Retina (tissue), 1 donor: Measurements from ENCODE around the gene AKAP13.

Experiments
- DNase-seq: peaks from one replicate; pipeline ENCODE4 v3.0.0-alpha.2; 2016

Gene AKAP13

GRCh38 chr15:85607842-85608241 is 227.4 kb downstream of the AKAP13 start:
- no peak for DNase-seq

- DNase-seq, result no peak
These were observed 229.1 kb downstream of the AKAP13 start for GRCh38 chr15:85609492-85609891.

GRCh38 chr15:85611361-85611760 is 231.0 kb downstream of the AKAP13 start:
- DNase-seq, result no peak

- DNase-seq, result no peak
These were observed 233.7 kb downstream of the AKAP13 start for GRCh38 chr15:85614059-85614458.

GRCh38 chr15:85615930-85616329 is 235.5 kb downstream of the AKAP13 start:
- no peak for DNase-seq

GRCh38 chr15:85616549-85617110 is 236.2 kb downstream of the AKAP13 start:
- no peak for DNase-seq

- no peak for DNase-seq
These were observed 237.8 kb downstream of the AKAP13 start for GRCh38 chr15:85618228-85618505.

- DNase-seq, result peak; percentile 68
These were observed 238.6 kb downstream of the AKAP13 start for GRCh38 chr15:85618956-85619491.

GRCh38 chr15:85619992-85620689 is 239.7 kb downstream of the AKAP13 start:
- DNase-seq, result no peak

- DNase-seq, result no peak
These were observed 240.3 kb downstream of the AKAP13 start for GRCh38 chr15:85620690-85621049.

GRCh38 chr15:85621094-85621493 is 240.7 kb downstream of the AKAP13 start:
- DNase-seq, result no peak

- DNase-seq, result no peak
These were observed 241.9 kb downstream of the AKAP13 start for GRCh38 chr15:85622221-85622831.

GRCh38 chr15:85623315-85624049 is 243.1 kb downstream of the AKAP13 start:
- no peak for DNase-seq

GRCh38 chr15:85624291-85624801 is 243.9 kb downstream of the AKAP13 start:
- no peak for DNase-seq

GRCh38 chr15:85625166-85625830 is 244.9 kb downstream of the AKAP13 start:
- DNase-seq, result no peak

- DNase-seq, result no peak
These were observed 245.5 kb downstream of the AKAP13 start for GRCh38 chr15:85625856-85626255.

- no peak for DNase-seq
These were observed 247.0 kb downstream of the AKAP13 start for GRCh38 chr15:85627213-85627935.

- no peak for DNase-seq
These were observed 249.9 kb downstream of the AKAP13 start for GRCh38 chr15:85630311-85630710.

GRCh38 chr15:85631018-85631417 is 250.6 kb downstream of the AKAP13 start:
- DNase-seq, result no peak

GRCh38 chr15:85632014-85632413 is 251.6 kb downstream of the AKAP13 start:
- DNase-seq, result no peak

GRCh38 chr15:85633859-85634258 is 253.5 kb downstream of the AKAP13 start:
- DNase-seq, result no peak

- no peak for DNase-seq
These were observed 255.9 kb downstream of the AKAP13 start for GRCh38 chr15:85636351-85636750.
